Muscle of arm (tissue), 12 donors: ENCODE measurements around the gene ZIC4. TPM values are rescaled to one million over a fixed set of nuclear protein-coding genes. Genes with fewer than 3 reads are reported as not detected.

Experiments used
- DNase-seq: peaks from one replicate; pipeline ENCODE4 v3.0.0-alpha.2; 2013
- polyA plus RNA-seq, 12 donors: library from polyadenylated mRNA; unstranded; fragments of 120-200 nt; gene quantifications; one replicate each; pipeline ENCODE4 v1.2.1, GENCODE V29; 2013; ENCODE audit not compliant: insufficient read length in 12 of 12

Gene ZIC4
- polyA plus RNA-seq, 12 donors, result 3.5 to 14.5 (median 7.6) TPM; not detected in 1

DNA sequence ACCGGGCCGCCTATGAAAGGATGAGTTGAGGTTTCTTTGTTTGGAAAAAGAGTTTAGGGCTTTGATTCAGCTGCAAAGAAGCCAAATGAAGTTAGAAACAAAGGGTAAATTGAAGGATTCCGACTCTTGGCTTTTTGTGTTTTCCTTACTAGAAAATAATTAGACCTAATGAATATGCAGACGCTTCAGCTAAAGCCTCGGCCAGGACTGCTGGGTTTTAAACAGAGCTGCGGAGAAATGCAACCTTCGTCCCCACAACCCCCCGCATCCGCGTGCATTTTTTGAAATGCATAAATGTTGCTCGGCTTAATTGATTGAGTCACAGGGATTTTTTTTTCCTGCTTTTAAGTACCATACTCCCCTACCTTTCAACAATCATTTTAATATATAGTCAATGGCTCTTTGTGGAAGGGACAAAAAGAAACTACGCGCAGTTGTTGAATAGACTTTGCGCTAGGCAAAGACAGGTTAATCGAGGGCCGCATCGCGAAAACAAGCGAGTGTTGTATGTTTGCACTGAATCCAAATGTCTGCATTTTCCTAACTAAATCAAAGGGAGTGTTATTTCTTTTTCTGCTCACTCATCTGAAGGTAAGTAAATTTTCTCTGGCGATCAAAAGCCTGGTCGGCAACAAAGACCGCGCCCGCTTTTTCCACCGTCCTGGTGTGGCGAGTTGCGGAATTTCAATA lies 1.3 kb upstream of the ZIC4 start:
- DNase-seq, result no peak

DNA sequence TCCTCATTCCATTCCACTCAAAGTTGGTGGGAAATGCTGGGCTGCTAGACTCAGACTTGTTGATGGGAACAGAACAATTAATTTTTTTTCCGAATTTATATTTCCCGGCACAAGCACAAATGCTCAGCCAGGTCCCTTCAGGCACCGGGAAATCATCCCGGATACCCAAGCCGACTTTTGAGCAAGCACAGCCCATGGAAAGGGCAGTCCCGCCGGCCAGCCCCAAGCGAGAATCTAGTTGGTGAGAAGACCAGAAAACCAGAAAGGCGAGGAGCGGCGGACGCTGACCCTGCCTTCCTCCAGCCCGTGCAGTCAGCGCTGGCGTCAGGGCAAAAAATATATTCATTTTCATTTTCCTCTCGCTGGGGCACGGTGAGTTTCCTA lies 763 bp upstream of the ZIC4 start:
- DNase-seq, result no peak

DNA sequence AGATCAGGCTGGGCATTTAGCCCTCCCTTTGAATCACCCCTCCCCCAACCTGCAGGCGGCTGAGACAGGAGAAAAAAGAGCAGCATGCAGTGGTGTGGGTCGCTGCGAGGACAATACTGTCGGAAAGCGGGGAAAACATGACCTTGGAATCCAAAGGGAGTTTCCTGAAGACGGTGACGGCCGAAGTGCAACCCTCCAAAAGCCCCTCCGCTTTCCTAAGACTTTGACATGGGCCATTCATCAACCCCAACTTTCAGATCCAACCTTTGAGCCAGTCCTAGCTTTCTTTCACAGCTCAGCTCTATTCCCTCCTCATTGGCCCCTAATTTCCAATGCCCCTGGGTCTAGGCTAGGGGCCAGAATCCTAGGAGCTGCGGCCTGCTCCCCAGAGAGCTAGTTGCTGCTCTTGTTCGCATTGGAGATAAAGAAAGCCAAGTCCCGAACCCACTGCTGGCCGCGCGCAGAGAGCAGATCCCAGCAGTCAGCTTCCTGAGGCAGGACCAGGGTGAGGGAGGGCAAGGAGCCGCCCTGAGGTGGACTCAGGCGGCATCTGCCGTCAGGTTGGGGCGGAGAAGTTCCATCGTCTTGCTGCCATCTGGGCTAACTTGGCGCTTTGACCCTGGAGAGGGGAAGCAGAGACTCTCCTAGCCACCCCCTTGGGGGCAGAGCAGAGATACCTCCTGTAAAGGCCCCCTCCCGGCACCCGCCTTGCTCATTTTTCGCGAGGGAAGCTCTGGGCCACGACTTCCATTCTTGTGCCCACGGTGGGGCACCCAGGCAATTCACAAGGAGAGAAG lies 914 bp downstream of the ZIC4 start:
- no peak for DNase-seq

DNA sequence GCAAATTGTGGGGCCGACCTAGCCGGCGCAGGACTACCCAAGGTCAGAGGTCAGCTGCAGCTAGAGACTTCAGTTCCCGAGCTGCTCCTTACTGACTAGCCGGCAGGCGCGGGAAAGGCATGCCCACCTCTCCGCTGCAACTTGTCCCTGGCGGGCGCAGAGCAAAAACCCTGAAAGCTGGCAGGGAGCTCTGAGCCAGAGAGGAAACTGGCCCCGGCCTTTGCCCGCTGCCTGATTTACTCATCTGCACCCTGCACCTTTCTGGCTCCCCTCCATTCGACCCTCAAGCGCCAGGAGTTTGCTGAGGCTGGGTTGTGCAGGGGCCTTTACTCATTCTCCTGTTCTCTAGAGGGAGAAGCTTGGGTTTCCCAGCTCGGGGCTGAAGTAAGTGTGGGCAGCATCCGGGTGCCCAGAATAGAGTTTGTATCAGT lies 1.5 kb downstream of the ZIC4 start:
- no peak for DNase-seq

DNA sequence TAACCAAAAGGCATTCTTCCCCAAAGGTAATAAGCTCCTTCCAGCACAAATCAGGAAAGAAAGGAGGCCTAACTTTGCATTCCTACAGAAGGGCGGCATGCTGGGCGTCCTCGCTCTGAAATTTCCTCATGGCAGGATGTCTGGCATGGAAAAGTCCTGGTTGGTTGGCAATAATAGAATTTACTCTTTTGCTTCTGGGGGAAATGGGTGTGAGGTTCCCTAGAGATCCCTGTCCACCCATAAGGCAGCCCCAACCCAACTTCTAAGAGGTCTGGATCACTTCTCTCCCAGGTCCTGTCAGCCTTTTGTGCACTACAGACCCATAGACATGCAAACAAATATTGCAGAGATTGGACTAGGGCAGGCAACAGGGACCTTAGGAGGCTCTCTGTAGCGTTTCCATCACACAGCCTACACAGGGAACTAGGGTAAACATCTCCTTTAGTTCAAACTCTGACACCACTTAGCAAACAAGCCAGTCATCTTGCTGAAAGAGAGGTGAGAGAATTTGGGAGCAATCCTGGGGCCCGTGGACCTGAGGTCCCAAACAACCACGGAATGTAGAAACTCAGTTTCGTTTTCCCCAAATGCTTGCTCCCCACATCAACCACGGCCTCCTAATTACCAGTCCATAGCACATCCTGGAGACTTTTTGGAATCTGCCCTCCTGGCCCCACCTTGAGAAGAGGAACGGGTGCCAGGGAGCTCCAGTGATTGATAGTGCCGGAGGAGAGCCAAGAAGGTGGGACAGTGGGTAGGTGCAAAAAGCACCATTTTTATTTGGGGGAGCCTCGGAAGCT lies 2.1 kb downstream of the ZIC4 start:
- no peak for DNase-seq

DNA sequence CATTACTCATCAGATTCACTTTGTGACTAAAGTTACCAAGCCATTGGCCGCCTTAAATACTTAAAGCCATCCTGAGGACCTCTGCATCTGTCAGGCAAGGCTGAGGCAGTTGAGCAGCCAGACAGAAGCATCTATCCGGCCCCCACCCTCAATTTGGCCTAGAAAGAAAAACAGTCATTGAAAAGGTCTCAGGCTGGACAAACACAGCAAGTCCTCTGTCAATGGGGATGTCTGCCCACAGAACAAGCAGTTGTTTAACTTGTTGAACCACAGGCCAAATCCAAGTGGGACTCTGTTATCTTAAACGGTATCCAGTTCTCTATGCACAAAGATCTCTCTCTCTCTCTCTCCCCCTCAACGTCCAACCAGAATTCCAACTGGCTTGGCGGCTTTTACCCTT lies 2.8 kb downstream of the ZIC4 start:
- no peak for DNase-seq

DNA sequence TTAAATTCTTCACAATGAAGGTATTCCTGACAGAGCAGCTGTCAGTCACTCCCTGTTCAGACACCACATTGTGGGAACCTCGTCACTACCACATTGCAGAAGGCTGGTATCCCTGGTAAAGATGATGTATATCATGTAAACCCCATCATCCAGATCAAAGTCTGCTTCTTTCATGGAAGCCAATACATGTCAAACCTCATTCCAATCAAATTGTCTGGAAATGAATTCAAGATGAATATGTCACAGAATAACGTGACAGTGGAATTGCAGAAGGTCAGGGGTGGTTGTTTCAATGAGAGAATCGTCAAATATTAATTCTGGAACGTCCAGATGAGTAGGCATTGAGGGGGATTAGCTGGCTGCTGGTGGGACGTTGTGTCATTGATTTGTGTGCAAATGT lies 4.2 kb downstream of the ZIC4 start:
- DNase-seq, result no peak

DNA sequence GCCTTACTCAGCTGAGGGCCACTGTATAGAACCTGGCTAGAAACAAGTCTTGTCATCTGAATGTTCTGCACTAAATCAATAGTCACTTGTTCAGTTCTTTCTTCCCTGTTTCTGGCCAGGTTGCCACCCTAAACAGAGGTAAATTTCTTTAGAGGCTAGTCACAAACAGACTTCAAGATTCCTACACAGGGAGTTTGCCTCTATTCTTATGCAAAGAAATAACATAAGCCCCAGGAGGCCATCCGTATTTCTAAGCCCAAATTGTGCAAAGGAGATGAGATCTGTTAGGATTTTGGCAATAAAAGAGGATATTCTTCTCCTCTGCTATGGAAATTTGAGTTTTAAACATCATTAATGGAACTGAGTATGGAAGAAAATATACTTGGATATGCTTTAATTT lies 4.9 kb downstream of the ZIC4 start:
- DNase-seq, result no peak

DNA sequence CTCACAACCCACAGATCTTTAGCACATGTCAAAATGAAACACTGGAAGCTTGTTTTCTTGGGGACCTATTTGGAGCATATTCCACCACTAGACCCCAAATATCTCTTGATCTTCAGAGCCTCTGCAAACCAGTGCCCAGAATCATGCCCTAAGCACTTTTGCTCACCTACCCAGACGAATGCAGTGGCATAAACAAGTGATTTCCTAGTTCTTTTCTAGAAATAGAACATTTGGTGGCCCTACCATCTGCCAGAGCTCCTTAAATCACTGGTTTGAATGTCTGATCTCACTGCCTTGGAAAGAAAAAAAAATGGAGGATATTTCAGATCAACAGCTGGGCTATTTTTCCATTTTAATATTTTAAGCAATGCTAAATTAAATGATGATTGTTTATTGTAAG lies 5.3 kb downstream of the ZIC4 start:
- no peak for DNase-seq

DNA sequence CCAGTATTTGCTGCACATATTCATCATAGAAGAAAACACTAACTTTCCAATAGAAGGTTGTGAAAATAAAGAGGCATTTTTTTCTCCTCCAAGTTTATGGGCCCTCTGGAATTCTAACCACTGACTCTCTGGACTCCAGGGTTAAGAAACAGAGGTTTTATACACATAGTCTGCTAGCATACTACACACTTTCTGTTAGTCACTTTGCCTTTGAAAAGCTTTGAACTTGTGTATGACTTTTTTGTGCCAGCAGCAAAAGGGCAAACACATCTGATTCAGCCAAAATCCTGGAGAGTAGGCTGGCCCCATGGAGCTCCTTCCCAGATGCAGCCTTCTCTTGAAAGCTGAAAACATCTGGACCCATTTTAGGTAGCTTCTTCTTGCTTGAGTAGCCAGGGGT lies 6.2 kb downstream of the ZIC4 start:
- DNase-seq, result no peak

DNA sequence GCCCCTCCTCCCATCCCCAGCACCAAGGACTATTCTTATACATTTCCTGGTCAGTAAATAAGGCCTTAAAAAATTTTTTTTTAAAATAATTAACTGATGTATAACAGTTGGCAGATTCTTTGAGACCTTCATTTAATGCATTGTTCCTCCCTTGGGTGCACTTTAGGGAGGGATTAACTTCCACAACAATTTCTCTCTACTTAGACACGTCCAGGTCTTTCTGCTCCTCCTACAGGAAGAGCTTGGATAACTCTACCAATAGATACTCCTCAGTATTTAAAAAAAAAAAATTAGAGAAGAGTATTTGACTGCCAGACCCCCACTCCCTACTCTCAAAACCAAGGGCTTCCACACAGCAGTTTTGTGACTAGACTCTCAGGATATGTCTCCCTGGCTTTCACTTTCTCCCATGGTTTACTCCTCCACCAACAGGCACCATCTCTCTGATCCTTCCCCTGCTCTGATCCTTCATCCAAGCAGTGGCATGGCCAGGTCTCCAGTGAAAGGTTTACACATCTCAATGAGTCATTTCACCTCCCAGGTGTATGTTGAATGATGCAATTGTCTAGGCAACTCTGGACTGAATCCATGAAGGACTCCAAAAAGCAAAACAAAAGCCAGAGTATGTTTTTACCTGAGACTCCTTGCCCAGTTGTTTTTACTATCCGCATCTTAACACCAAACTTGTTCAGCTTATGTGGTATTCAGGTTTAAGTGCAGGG lies 7.4 kb downstream of the ZIC4 start:
- no peak for DNase-seq

DNA sequence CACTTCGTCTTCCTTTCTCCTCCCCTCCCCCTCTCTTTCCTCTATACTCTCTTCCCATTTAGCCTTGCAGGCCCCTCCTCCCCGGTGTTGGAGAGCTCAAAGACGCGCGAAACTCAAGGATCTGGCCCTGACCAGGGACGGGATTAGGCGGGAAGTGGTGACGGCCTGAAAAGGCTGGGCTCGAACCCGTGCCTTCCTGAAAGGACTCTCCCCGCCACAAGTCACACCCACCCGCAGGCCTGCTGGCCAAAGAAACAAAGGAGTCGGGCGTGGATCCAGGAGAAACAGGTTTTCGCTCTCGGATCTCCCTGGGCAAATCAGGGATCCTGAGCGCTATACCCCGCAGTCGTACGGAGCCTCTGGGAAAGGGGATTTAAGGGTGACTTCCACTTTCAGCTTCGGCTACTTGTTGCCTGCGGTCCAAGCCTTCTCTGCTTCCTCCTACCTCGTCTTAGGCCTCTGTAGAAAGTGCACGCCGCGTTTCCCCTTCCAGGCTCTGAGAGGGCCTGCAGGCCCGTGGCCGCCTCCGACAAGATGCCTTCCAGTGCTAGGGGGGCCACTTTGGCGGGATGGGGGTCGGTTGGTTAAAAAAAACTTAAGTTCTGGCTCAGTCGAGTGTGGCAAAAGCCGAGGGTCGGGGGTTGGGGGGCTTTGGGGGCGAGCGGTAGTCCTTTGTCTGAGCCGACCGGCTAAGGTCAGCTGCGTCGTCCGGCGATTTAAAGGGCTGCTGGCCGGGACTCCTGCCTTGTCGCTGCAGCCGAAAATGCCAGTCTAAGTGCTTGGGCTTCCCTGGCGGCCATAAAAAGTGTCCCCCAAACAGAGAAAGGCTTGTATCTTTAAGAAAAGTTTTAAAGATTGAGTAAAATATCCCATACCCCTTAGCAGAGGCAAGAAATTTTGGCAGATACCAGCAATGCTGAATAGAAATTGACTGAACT lies 8.2 kb downstream of the ZIC4 start:
- no peak for DNase-seq

DNA sequence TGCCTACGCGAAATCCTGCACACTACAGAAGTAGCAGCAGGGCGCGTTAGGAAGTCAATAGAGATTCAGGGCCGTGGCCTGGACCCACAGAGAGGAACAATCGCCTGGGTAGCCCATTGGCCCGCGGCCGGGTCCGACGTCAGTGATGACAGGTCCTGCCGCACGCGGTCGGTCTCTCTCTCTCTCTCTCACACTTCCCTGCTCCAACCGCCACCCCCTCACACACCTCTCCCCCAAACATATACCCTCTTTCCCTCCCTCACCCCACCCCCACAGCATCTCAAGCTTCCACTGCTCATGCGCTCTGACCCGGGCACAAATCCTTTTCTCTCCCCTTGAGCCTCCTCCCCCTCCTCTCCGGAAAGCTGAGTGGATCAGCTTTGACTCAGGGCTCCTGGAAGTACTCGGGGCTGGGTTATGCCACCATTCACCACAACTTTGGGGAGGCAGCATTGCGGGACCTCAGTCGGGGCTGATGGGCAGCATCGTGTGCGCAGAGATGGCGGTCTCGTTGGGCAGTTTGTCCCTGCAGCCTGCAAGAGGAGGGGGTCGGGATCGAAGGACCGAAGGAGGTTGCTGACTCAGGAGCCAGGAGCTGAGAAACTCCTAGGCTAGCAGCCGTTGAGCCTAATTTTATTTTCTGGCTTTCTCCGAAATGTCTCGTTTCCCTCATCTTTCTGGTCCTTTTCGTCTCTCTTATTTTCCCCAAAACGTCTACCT lies 9.0 kb downstream of the ZIC4 start:
- no peak for DNase-seq

DNA sequence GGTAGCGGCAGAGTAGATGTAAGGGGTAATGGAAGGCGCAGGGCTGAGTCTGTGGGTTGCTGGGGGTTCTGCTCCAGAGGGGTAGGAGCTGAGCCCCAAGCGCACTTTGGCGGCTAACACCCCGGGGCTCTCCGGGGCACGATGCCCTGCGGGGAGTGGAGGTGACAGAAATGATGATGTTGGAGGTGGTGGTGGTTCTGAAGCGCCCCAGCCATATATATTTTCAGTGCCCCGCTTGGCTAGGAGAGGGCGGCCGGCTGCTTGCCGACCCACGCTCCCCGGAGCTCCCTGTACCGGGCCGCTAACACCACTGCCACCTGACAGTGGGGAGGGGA lies 9.7 kb downstream of the ZIC4 start:
- DNase-seq, result no peak

DNA sequence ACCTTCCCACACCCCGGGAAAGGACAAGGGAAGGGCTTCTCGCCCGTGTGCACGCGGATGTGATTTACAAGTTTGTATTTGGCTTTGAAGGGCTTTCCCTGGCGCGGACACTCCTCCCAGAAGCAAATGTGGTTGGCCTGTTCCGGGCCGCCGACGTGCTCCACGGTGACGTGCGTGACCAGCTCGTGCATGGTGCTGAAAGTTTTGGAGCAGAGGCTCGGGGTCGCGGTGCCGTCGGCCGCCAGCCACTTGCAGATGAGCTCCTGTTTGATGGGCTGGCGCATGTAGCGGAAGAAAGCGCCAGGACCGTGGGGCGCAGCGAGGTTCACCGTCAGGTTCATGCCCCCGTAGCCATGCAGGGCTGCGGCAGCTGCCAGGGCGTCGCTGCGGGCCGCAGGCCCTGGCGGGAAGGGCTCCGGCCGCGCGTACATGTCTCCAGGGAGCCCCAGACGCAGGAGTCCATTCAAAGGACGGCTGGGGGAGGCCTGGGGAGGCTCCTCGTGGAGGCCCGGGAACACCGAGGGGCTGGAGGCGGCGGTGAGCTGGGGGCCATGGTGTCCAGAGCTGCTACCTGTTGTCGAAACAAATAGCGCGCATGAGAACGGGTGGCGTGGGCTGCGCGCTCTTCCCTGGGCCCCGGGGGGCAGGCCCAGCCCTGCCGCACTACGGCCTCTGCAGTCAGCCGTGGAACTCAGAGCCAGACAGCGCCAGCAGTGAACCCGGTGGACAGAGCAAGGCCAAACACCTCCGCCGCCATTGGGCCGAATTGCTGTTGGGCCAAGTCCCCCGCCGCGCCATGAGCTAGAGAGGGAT lies 10.2 kb downstream of the ZIC4 start:
- no peak for DNase-seq

DNA sequence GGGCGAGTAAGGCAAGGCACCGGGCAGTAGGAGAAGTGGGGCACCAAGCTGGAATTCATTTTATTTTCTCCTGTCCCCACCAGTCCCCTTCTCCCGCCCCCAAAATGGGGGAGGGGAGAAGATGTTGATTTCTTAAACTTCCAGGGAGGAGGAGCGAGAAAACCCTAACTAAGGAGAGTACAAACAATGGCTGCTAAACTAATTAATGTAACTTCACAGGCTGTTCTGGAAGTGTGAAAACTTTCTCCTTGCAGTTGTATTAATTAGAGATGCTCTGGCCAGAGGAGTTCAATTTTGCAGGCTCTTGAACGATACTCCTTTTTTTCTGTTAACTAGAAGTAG lies 11.5 kb downstream of the ZIC4 start:
- no peak for DNase-seq

DNA sequence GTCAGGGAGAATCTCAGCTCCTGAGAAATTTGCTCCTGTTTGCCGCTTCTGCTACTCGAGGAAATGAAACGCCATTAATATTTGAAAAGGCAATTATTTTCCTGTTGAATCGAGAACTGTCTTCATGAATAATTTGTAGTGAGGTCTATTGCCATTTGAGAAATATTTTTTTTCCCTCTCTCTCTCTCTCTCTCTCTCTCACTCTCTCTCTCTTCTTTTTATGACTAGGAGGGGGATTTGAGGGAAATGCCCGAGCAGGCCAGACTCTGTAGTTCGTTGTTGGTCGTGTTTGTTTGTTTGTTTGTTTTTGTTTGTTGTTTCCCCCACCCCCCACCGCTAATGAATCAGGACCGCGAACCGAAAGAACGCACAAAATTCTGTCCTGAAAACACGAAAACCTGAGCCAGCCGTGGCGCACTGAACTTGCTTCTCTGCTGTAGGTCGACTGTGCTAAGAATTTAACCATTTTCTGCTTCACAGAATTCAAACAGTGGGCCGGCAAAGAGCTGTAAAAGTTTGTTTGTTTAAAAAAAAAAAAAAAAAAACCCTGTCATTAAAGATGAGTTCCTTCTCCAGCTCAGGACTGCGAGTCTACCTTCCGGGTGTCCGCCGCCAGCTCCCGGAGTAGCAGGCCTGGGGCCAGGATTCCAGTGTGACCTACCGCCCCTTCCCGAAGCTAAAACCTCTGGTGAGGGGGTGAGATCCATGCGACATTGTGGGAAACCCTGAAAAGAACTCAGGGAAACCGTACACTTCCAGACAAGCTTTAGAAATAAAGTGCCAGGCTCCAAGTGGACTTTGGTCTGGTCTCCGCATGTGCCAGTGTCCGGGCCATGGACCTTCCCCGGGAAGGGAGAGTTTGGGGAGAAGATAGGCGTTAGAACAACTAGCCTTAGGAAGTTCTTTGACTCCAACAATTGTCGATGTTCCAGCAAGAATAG lies 12.1 kb downstream of the ZIC4 start:
- no peak for DNase-seq

DNA sequence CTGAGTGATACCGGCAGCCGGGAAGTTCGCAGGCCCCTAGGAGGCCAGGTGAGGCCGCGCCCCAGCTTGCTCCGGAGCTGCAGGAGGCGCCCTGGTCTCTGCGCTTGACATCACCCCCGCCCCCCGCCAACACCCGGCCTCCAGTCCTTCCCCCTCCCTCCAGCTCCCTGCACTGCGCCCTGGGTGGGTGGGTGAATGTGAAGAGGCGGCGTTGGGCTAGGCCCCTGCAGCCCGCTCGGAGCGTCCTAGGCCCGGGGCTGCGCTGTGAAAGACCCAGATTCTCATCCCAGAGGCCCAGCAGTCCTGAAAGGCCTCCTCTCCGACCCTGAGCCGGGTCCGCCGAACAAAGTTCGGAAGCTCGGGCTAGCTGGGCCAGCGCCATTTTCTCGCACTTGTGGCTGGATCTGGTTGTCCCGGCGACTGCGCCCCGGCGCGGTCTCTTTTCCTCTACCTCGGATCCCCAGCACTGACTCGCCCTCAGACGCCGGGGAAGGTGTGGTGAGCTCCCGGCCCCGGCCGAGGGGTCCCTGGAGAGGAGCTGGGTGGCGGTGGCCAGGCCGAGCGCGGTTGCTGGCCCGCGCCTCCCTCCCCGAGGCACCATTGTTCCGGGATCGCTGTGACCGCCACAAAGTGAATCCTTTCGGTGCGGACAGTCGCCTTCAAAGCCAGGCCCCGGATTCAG lies 12.9 kb downstream of the ZIC4 start:
- no peak for DNase-seq
